ENCODE measurements around the gene OR10P1. TPM values are rescaled to one million over a fixed set of nuclear protein-coding genes. Genes with fewer than 3 reads are reported as not detected.
"Not testable (repeated sequence)": the region's sequence is repeated elsewhere in the genome, so short reads cannot be mapped to it uniquely, and the experiment has no call there.

Gene OR10P1, protein sequence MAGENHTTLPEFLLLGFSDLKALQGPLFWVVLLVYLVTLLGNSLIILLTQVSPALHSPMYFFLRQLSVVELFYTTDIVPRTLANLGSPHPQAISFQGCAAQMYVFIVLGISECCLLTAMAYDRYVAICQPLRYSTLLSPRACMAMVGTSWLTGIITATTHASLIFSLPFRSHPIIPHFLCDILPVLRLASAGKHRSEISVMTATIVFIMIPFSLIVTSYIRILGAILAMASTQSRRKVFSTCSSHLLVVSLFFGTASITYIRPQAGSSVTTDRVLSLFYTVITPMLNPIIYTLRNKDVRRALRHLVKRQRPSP
- not detected for total RNA-seq
- long read RNA-seq: 0 reads

DNA sequence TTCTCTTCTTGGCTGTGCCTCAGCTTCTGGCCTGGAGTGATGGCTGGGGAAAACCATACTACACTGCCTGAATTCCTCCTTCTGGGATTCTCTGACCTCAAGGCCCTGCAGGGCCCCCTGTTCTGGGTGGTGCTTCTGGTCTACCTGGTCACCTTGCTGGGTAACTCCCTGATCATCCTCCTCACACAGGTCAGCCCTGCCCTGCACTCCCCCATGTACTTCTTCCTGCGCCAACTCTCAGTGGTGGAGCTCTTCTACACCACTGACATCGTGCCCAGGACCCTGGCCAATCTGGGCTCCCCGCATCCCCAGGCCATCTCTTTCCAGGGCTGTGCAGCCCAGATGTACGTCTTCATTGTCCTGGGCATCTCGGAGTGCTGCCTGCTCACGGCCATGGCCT lies at the start of gene OR10P1:
TSS of gene OR10P1 (plus strand) at position 40 of the 400 bp plus-strand sequence. CDS start at position 40, 0 bp downstream.
- no peak for DNase-seq (ENCODE audit: low spot score)

DNA sequence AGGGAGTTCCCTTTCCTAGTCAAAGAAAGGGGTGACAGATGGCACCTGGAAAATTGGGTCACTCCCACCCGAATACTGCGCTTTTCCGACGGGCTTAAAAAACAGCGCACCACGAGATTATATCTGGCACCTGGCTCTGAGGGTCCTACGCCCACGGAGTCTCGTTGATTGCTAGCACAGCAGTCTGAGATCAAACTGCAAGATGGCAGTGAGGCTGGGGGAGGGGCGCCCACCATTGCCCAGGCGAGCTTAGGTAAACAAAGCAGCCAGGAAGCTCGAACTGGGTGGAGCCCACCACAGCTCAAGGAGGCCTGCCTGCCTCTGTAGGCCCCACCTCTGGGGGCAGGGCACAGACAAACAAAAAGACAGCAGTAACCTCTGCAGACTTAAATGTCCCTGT lies 46.5 kb upstream of the OR10P1 start:
- not testable (repeated sequence) for DNase-seq (ENCODE audit: low spot score)

DNA sequence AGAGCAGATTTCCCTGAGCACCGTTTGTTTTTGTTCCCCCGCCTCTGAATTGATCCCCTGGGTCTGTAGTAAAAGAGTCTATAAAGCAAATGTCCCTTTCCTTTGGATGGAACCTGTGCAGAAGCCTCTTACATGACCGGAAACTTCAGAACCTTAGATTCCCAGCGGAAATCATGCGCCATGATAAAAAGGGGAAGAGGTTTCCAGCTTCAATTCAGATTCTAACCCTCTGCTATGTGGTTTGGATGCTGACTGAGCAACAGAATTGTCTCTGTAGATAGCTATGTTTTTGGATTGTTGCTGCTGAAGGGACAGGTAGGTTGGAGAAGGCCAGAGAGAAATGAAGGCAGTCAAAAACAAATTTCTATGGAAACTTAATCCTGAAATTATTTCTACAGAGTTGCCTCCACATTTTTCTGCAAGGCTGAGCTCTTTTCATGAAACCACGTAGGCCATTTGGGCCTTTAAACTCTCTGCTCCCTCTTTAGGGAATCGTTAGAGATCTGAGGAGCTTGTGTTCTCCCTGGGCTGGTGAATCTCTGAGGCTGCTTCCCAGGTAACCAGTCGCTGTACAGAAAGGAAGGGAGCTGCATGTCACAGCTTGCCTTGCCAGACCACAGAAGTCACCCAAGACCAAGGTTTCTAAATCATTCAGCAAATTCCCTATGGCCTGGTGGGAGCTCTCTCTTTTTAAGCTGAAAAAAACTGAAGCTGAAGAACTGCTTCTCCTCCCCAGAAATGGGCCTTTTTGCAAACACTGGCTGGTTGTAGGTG lies 28.7 kb upstream of the OR10P1 start:
- DNase-seq (ENCODE audit: low spot score): no peak

DNA sequence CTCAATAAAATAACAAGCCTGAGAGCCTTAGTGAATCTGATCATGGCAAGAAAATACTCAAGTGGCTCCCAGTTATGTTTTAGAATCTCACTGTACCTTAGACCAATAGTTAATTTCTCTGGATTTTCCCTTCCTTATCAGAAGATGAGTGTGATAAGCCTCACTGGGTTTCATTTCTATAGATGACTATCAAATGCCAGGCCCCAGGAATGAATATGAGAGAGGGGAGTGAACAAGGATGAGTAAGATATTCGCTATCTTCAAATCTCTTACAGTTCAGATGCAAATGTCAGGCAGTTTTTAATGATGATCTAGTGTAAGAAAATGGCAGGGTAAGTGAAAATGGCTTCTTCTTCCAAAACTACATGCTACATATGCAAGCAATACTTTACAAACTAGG lies 26.1 kb upstream of the OR10P1 start:
- no peak for DNase-seq (ENCODE audit: low spot score)

DNA sequence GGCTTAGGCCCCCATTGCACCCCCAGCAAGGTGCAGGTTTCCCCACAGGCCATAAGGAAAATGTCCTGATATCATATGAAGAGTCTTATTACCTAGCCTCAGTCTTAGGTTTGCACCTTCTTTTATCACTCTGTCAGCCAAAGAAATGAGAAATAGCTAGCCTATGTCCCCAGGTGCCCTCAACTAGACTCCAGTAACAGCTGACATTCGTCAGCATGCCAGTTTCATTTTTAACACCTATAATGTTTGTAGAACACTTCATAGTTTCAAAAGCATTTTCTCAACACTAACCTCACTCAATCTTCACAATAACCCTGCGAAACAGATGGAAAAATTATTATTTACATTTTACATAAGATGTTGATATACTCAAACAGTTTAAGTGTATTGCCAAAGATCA lies 24.0 kb upstream of the OR10P1 start:
- no peak for DNase-seq (ENCODE audit: low spot score)

DNA sequence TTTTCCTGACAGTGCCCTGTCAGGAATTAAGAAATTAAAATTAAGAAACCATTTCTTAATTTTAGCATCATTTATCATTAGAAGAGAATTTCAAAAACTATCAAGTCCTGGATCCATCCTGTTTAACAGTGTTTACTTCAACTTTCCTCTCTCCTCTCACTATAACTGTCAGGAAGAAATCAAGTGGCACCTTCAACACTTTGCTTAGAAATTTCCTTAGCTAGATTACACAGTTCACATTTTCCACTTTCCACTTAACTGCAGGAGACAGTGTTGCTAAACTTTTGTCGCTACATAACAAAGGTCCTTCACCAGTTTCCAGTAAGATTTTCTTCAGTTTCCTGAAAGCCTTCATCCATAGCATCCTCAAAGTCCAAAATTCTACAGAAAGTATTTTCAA lies 21.9 kb upstream of the OR10P1 start:
- DNase-seq (ENCODE audit: low spot score): no peak

DNA sequence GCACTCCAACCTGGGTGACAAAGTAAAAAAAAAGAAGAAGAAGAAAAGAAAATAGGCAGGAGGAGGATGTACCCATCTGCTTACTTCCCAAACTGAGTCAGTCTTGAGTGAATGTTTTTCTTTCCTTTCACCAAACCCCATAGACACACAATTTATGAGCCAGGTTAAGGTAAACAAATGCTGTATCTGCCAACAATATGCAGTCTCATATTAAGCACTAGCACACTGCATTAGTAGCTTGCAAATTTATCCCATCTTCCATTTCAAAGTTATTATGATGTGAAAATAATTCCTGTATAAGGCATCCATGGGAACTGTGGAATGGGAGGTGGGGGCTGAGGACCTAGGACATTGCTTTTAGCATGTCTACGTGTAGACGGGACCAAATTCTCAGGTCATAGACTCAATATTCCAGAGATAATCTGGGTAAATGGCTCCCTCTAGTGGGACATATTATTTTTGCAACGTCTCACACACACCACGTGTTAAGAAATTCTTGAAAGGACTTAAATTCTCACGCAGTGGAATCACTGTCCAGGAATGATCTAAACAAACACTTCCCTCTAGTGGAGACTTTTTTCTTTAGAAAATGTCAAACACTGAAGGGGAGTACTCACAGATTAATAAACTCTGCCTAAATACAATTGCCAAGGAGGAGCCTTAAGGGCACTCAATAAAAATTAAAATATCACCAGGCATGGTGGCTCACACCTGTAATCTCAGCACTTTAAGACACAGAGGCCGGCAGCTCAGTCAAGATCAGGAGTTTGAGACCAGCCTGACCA lies 17.1 kb upstream of the OR10P1 start:
- DNase-seq (ENCODE audit: low spot score): no peak

DNA sequence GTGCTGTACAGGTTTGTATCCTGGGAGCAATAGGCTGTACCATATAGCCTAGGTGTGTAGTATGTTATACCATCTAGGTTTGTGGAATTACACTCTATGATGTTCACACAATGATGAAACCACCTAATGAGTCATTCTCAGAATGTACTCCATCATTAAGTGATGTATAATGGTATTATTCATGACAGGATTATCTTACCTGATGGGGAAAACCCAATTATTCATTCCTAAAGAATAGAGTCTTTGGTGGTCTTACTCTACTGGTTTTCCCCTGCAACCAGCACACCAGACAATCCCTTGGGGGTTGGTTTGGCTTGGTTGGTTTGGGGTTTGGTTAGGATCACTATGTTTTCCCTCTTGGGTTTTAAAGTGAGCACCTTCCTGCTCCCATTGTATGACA lies 12.6 kb upstream of the OR10P1 start:
- DNase-seq (ENCODE audit: low spot score): no peak

DNA sequence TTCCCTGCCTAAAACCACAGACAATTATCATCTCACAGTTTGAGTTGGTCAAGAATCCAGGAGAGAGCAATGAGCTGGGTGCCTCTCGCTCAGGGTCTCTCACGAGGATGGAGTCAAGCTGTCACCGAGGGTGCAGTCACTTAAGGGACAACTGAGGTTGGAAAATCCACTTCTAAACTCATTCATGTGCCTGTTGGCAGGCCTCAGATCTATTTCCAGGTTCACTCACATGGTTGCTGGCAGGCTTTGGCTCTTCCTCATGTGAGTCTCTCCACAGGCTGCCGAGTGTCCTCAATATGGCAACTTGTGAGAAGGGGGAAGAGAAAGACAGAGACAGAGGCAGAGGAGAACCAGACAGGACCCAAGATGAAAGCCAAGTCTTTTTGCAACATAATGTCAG lies 10.5 kb upstream of the OR10P1 start:
- no peak for DNase-seq (ENCODE audit: low spot score)

DNA sequence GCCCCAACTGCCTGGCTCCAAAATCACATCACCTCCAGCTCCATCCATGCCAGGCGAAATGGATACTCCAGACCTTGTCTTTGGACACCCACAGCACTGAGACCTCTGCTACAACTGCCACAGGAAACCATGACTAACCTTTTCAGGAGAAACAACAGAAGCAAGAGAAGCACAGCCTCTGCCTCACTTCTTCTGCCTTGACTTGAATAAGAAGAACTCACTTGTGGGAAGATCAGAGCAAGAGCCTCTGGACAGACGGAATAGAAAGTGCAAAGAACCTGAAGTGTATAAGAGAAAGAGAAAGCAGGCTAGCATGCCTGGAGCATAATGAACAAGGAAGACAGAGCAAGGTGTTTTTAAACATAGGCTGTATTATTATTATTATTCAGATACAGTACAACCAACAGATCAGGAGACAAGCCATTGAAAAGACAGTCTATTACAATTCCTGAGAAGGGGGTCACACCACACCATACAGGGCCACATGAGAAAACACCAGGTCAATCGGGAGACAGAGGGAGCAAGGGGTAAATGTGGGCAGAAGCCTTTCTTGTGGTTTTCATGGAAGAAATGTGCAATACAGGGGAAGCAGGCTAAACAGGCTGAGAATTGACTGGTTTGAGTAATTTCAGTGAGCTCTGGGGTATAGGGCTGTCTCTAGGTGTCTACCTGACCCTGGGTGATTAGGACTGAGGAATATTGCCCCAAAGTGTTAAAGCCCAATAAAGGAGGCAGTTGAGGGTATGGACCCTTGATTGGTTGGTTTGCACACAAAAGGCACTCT lies 7.4 kb upstream of the OR10P1 start:
- DNase-seq (ENCODE audit: low spot score): no peak

DNA sequence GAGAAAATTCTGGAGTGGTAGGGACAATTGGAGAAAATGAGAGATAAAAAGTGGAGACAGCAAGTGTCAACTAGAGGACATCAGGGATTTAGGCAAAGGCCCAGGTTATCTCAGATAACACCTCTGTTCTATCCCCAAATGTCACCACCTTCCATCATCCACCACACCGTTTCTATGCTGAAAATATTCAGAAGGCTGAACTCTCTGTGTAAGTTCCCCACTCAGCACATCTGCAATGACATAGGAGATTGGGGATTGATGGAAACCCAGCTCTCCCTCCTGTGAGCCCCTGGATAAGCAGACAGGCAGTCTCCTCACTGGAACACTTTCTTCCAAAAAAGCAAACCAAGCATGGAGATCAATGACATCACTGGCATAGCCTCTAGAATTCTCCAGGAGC lies 5.6 kb upstream of the OR10P1 start:
- no peak for DNase-seq (ENCODE audit: low spot score)

DNA sequence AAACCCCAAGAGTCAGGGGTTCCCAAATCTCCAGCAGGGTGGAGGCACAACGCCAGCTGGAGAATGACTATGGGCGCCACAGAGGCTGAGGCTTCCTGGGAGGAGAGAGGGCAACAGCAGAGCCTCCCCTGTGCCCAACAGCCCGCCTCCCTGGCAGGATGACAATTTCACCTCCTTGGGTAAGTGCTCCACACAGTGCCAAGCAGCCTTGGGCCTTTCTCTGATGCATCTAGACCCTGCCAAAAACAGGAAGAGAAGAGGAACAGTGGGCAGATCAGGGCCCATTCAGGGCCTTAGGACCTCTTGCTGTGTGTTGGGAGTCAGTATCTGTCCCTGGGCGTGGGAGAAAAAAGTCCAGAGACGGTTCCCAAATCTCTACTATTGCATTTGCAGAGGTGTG lies 5.0 kb upstream of the OR10P1 start:
- no peak for DNase-seq (ENCODE audit: low spot score)

DNA sequence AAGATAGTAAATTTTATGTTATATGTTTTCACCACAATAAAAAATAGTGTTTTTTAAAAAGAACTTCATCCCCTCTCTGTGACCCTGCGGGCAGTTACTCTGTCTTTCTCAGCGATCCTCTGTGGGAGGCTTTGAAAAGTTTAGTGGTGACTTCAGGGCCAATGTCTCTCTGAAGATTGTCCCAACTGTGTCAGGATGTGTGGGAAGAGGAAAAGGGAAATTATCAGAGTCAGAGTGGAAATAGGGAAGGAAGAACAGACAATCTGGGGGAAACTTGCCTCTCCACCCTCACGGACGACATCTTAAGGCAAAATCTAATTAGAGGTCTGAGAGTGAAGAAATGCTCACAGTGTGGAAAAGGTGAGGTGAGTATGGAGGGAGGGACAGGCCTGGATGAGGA lies 3.5 kb upstream of the OR10P1 start:
- DNase-seq (ENCODE audit: low spot score): no peak

DNA sequence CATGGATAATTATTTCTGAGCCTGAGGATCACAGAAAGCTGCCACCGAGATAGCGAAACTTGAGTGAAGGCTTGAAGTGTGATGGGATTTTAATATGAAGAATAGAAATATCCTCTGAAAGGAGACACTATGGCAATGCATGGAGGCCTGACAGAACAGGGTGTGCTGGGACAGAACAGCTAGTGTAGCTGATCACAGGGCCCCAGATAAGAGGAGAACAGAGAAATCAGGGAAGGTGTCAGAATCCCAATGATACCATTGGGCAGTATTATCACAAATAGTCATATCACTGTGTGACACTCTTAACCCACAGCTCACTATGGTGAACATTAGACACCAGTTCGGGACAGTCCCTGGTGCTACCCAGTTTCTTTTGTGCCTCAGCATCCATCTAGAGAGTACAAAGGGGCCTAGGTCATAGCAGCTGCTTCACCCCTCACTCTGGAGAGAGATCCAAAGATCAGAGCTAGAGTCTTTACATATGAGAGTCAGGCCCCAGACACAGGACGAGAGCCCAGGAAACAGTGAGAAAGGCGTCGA lies 506 bp upstream of the OR10P1 start:
- DNase-seq (ENCODE audit: low spot score): no peak

DNA sequence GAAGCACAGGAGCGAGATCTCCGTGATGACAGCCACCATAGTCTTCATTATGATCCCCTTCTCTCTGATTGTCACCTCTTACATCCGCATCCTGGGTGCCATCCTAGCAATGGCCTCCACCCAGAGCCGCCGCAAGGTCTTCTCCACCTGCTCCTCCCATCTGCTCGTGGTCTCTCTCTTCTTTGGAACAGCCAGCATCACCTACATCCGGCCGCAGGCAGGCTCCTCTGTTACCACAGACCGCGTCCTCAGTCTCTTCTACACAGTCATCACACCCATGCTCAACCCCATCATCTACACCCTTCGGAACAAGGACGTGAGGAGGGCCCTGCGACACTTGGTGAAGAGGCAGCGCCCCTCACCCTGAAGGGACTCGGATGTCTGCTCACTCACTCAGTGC lies 775 bp downstream of the OR10P1 start:
- DNase-seq (ENCODE audit: low spot score): no peak

DNA sequence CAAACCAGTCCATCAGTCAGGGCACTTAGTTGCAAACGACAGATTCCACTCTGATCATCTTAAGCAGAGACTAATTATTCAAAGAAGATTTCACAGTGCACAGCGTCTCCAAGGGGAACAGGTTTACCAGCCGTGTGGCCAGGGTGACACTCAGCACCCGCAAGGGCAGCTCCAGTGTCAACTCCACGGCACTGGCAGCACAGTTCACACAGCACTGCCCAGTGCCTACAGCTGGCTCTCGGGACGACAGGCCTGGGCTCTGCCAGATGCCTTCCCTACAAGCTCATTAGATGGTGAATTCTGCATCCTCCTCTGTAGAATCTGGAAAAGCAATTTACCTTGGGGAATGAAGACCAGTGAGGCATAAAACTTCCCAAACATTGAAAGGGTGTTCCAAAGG lies 4.9 kb downstream of the OR10P1 start:
- no peak for DNase-seq (ENCODE audit: low spot score)

DNA sequence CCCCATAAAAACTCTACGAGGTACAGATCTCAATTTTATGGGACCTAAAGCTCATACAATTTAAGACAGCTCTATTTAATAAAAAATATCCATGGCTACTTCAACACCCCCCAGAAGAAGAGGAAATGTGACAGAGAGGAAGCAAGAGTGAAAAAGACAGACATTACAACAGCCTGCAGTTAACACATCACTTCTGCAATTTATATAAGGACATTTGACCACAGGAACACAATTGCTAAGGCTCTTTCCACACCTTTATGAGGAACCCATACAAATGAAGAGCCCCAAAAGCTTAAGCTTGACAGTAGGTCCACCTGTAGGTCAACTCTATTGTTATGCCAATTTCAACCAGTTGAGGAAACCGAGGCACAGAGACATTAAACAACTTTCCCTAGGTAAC lies 5.6 kb downstream of the OR10P1 start:
- no peak for DNase-seq (ENCODE audit: low spot score)

DNA sequence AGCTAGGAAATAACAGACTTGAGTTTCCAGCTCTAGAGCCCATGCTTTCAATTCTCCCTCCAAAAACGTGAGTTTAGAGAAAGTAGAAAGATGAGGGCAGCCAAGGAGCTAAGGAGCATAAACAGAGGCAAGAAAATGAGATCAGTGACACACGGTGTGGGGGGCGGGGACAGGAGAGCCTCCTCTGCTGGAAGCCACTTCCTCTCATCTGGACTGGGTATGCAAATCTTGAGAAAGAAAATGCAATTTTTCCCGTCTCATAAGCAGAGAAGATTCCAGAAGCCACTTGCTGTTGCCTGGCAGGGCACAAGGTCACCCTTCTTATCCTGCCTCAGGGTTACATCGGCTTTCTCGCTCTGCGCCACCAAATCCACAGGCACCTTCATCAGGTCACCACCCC lies 6.0 kb downstream of the OR10P1 start:
- DNase-seq (ENCODE audit: low spot score): no peak

DNA sequence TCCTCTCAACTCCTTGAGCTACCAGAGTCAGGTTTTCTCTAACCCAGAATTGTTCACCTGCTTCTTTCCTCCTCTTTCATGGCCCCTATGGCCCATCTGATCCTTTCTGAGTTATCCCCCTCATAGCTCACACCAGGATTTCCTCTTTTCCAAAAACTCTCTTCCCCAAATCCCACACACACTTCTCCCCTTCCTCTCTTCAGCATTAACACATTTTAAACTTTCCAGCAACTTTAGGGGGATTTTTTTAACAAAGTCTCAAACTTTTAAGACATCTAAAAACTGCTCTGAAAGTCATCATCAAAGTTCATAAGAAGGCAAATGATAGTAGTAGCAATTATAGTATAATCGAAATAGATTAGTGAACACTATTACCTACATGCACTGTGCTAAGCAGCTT lies 7.9 kb downstream of the OR10P1 start:
- no peak for DNase-seq (ENCODE audit: low spot score)

DNA sequence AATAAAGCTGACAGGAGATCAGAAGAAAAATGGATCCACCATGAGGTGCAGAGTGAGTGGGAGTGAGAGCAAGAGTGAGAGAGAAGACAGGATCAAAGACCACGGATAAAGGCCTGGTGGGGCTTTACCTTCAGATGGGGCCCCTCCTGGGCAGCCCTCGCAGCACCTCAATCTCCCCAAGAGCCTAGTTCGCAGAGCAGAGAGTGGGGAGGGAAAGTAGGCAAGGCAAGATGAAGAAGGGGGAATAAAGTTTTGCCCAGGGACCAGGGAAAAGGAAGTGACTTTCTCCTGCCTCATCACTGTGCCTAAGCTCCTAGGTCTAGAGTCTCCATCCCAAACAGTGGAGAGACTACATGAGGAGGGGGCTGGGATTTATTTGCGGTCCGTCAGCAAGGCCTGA lies 10.3 kb downstream of the OR10P1 start:
- no peak for DNase-seq (ENCODE audit: low spot score)

Data from mesenteric fat pad (tissue), 1 donor.